HG03460 (cell line): ENCODE results near the gene SYT6.

Experiments
- ATAC-seq: cut with Tn5 transposase; IDR thresholded peaks from one replicate; pipeline ENCODE4 v1.9.1; 2021; ENCODE audit not compliant: unreplicated experiment

SYT6 gene

DNA sequence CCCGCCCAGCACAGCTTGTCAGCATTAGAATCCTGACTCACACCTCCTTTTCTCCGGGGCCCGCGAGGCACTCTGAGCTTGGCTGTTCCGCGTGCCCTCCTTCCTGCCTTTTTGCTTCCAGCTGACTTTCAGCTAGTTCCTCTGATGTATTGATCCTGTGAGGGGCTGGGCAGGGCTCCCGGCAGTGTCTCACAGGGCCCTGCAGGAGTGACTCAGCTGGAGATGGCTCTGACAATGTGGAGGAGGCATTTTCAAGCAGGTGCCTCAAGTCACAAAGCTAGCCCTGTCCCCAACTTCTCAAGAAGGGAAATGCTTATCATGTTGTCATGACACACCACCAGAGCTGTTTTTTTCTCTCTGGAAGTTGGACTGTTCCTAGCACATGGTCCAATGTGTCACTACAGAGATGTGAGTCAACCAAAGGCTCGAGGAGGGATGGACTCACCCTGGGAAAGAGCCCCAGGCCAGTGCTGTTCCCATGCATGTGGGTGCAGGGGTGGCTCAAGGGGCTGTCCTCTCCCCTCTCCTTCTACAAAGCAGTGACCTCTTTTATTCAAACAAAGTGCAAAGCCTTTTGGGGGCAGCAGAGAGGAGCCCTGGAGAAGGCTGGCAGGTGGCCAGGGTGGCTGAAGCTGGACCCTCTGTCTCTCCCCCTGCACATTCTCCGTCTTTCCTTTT lies 30.6 kb downstream of the SYT6 start:
- ATAC-seq: no peak

DNA sequence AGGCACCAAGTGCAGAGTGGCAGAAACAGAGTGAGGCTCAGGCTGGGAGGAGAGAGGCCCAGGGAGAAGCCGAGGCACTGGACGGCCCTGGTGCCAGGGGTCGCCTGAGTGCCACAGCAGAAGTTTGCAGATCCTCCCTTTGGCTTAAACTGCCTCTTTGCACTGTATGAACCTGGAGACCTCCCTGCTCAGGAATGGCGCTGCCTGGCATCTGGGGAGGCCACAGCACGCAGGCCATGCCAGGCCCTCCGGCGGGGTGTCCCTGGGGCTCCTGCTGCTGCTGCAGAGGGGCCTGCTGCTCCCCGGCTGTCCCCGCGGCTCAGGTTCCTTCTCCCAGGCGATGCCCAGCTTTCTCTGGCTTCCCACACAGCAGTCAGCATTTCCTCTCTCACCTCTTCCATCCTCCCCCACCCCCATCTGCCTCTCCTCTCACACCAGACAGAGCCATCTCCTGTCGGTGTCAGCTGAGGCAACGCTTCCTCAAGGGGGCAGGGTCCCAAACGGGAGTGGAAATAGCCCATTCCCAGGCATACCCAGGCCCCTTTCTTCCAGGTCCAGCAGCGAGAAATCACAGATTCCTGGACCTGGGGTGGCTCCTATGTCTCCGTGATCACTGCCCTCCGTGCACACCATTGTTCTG lies 35.2 kb downstream of the SYT6 start:
- no peak for ATAC-seq

DNA sequence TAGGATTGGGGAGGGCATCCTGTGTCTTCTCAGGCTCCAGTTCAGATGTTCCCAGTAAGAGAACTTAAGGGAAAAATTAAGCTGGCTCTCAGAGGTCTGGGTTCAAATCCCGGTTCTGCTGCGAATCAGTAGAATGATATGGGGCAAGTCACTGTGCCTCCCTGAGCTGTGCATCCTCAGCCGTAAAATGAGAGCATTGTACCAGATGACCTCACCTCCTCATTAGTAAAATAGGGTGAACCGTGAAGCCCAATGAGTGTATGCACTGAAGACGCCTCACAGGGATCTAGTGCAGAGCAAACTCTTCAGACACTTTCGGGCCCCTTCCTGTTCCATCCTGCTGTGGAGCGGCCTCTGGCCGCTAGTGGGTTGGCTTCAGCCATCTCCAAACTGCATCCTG lies 36.0 kb downstream of the SYT6 start:
- no peak for ATAC-seq

DNA sequence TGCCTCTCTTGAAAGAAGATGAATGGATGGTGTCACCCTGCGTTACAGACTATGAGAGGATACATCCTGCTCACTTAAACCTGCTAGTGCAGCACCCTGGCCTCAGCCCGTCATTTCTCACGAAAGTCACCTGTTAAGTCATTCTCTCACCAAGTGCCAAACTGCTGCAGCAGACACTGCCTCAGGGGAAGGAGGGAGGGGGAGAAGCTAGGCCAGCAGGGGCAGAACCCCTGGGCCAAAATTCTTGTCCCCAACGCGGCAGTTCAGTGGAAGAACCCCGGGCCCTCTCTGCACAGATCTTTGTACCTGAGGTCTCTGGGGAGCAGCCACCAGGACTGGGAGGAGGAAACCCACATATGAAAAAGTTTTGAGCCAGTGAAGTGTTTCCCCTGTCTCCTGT lies 37.6 kb downstream of the SYT6 start:
- no peak for ATAC-seq

DNA sequence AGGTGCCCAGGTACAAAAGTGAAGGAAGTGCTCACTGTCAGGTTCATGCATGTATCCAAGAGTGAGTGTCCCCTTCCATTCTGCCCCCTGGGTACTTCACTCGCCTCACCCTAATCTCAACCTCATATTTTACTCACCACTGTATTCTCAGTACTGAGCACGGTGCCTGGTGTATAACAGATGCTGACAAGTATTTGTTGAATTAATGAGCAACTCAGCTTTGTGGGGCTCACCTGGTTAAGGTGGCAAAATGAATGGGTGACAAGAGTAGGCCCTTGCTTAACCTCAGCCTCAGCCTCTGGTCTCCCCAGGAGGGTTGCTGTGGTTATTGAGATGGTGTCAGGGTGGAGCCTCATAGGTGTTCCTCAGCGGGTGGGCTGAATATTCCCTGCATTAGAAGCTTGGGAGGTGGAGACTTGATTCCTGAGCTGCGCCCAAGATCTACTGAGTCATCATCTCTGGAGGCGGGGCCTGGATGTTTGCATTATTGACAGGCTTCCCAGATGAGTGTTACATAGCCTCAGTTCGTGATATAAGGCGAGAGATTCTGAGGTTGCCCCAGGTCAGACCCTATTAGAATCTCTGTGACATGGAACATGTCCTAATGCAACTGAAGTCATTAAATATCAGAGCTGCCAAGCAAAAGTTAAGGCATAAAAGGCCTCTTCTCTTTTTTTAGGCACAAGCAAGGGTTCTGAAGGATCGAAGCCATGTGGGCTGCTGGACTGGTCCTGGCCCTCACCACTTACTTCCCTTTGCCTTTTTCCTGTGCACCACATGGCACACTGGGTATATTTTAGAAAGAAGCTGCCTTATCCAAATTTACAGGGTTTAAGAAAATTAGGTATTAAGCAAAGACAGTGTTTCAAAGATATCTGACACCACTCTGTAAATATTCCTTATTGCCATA lies 39.2 kb downstream of the SYT6 start:
- no peak for ATAC-seq

DNA sequence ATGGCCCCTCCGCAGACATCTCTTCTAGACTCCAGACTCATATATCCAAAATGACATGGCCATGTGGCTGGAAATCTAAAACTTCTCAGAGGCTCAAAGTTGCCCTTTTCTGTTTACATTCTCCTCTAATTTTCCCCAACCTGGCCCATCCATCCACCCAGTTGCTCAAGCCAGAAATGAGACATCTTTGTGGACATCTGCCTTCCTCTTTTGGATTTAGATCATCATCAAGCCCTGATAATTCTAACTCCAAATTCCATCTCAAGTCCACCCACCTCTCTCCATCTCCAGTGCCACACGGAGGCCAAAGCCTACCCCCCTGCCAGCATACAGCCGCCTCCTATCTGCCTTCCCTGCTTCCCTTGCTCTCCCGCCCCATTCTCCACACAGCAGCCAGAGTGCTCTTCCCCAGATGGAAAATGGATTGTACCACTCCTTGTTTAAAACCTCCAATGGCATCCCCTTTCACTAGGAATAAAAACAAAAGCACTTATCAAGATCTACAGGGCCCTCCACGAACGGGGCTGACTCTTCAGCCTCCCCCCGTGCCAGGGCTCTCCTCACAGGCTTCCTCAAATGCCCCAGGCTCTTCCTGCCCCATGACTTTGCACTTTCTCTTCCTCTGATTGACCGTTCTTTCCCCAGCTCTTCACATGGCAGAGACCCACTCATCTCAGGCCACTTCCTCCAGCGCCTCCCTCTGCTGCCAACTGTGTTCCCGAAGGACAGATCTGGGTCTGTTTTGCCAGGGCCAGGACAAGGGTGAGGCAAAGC lies 40.1 kb downstream of the SYT6 start:
- no peak for ATAC-seq

DNA sequence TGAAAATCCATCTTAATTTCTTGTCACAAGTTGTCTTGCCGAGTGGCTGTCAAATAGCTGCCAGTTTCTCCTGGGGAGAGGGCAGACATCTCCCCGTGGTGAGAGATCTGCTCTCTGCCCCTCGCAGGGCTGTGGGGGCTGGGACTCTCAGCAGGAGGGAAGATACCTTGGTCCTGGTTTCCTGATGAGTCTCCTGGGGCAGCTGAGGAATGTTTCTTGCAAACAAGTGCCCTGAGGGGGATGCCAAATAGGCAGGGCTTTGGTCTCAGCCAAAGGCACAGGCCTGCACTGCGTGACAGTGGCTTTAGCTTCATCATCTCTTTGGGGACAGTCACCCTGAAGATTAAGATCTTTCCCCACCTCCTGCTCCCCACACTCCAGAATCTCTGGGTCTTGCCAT lies 40.9 kb downstream of the SYT6 start:
- ATAC-seq: no peak

DNA sequence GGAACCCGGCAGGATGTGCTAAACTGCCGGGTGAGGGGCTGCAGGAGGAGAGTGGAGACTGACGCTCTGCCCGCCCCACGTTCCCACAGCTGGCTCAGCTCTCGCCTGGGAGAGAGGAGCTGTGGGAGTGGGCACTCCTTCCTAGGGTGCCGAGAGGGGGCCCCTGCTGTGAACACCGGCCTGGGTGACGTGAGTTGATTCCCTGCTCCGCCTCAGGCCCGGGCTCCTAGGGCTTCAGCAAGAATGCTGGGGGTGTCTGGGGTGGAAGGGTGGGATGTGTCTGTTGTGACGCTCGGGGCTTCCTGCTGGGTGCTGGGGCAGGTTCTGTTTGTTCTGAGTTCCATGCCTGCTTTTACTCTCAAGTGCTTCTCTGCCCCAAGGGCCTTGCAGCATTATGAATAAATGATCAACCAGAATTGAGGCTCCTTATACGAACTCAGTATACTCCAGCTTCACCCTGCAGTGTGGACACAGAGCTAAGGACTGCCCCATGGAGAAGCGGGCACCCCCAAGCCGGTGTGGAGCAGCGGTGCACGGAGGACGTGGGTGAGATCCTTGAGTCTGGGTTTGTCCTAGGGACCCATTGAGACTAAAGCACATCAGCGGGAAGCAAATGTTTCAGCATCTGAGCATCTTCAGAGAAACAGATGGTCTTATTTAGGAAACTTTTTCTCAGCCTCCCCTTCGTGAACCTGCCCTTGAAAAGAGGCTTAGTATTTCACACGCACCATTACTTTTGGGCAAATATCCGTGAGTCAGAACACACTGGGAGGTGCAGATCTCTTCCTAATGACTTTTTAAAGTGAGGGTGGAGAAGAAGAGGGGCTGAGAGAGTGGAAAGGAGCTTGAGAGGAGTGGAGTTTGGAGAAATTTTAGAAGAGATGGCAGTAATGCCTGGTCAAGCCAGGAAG lies 41.7 kb downstream of the SYT6 start:
- no peak for ATAC-seq

DNA sequence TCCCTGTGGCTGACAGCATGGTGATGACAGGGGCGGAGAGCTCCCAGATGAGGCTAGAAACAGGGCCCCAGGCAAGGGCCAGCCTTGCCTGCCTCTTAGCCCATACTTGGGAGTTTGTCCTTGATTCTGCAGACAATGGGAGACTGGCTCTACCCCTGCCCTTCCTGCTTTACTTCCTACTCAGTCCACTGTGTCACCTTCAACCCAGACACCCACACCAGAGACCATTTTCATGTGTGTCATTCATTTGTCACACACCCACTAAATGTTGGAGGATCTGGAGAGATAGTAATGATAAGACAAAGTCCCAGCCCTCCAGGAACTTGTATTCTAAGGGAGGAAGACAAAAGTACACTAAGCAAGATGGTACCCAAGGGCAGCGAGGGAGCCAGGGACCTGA lies 43.7 kb downstream of the SYT6 start:
- ATAC-seq: no peak

DNA sequence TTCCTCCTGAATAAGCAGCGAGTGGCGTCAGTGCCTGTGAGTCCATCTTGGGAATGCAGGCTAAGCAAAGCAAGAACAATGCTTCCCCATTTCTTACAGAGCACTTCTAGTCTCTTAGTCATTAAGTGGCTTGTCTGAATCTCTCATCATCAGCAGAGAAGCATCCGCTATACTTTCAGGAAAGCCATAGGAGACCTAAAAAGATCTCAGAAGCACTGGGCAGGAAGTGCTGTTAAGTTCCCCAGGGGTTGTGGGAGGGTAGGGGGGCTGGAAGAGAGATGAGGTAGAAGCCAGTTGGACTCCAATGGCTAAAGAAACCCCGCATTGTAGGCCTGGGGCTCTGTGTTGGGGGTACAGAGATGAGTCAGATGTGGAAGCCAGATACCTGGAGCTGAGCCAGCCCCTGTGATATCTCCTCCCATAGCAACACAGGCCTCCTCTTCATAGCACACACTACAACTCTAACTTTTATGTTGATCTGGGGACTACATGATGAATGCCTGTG lies 44.9 kb downstream of the SYT6 start:
- ATAC-seq: peak; percentile 74

DNA sequence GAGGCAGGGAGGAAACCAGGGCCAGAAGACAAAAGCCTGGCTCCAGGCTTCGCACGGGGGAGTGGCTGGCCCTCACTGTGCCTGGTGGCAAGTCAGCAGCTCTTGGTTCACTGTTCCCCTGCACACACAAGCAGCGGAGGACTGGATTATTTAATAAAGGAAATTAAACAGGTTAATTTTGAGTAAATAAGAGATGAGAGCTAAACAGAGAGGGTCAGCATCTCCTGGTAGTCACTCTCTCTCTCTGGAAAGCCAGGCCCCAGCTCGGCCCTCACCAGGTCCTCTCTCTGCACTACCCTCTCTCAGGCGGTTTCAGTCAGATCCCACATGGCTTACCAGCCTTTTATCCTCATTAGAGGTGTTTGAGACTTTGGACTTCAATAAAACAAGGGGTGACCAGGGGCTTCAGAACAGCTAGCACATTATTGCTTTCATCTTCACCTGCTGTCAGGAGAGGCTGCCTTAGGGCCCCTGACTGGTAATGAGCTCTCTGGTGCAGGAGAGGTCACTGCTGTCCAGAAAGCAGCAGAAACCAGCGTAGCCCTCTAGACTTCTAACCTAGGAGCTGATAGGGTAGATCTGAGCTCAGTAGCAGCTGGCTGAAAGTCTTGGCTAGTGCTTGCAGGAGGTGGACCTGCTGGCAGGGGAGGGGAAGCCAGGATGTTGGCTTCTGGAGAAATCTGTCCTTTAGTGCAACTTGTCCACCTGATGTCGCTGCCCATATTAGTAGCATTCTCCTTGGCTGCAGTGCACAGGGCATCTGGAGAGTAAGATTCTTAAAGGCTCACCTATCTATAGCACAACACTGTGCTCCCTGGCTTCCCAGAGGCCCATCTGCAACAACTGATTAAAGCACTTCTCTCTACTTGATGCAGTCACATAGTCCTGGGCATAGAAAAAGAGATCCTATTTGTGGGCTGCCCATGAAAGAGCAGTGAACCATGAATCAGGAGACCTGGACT lies 45.9 kb downstream of the SYT6 start:
- ATAC-seq: no peak

DNA sequence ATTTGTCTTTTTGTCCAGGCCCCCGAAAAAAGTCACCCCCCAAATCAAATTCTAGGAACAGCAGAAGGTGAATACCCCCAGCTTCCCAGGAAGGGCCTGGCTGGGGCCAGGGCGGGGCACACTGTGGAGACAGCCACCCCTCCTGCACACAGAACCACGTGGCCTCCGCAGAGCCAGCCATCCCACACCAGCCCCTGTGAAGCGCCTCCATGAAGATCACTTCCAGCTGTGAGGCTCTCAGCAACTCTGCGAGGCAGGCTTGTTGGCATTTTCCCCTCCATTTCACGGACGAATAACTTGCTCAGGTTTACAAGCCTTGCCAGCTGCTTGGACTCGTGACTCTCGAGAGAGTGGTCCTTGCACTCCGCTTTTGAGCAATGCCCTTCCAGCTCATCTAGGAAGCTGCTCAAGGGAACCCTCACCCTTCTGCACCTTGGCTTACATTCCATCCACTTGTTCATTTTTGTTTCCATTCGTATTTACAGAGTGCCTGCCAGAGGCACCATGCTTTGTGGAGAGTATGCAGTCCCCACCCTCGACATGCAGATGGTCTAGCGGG lies 48.2 kb downstream of the SYT6 start:
- ATAC-seq: no peak

DNA sequence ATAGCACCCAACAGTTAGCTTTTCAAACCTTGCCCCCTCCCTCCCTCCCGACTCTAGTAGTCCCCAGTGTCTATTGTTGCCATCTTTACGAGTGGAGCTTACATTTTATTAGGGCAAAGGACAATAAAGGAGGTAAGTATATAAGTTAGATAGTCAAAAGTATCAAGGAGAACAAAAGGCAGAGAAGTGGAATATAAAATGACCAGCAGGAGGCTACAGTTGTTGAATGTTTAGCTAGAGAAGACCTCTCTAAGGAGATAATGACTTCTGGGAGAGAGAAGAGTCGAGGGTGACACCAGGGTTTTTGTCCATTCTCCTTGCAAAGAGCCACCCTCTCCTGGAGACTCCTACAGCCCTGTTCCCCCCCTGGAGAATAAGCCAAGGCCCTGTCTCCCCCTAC lies 48.7 kb downstream of the SYT6 start:
- ATAC-seq: no peak

DNA sequence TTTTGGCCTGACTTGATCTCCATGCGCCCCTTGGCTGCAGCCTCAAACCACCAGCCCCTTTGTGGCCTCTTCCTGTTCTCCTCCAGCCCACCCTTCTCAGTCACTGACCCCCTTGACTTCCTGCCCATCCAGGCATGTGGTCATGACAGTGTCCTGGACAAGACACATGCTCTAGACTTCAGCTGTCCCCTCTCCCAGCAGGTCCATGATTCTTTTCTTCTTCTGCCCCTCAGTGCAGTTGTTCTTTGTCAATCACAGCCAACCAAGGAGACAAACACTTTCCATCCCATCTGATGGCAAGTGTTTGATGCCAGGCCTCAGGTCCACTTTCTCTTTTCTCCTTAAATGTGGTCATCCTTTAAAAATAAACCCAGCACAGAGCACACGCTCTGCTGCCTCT lies 49.7 kb downstream of the SYT6 start:
- ATAC-seq: no peak

DNA sequence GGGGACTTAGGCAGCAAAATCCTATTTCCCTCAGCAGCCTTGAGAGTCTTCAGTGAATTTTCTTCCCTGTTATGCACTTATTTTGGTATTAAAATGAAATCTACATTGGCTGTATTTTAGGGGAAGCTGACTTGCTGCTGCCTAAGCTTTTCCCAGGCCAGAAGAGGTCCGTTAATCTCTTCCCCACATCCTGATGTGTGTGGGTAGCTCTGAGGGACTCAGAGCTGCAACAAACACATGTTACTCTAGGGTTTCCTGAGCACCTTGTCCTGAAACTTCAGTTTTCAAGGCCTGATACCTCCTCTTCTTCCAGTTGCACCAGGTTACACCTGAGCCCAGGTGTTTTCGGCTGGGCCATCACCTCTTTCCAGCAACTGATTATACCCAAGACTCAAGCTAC lies 51.5 kb downstream of the SYT6 start:
- no peak for ATAC-seq

DNA sequence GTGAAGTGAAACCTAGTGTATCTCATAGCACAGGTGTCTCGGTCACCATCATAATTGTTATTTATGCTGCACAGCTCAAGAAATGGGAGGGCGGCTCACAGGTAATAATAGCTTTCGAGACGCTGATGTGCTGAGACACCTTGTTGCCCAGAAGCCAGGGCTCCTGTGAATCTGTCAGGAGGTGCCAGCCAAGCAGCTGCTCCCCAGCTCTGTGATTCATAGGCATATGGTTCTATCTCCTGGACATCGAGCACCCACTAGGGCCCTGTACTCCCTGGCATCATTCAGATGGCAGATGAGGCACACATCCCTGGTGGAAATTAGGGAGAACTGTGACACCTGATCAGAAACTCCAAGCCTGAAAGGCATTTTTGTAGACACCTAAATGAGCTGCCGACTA lies 53.5 kb downstream of the SYT6 start:
- ATAC-seq: no peak

DNA sequence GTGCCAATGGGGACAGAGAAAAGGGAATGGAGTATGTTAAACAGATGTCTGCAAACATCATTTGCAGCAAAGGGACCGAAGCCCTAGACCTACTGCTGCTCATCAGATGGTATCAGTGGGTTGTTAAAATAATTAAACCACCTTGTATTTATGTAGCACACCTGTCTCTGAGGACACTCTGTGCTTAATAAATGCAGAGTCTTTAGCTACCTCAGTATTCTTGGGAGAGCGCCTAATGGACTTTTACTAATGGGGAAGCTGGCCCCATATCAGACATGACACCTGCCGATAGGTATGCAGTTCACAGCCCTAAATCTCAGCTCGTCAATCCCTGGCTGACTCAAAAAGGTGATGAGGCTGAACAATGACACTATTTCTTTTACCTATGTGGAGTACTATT lies 54.4 kb downstream of the SYT6 start:
- no peak for ATAC-seq

DNA sequence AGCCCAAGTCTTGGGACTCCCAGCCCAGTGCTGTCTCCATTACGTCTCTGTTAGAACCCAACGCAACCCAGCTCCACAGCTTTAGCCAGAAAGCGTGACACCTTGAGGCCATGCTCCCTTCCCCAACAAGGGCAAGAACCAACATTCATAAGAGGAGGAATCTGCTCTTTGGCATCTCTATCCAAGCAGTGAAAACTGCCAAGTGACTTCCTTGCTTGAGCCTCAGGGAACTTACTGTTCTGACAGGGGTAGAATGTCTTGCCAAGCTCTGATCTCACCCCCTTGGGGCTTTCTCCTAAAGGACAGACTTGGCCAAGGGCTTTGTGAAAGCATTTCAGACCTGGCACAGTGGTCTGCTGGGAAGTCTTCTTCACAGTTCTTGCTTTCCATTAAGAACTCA lies 56.6 kb downstream of the SYT6 start:
- ATAC-seq: no peak

DNA sequence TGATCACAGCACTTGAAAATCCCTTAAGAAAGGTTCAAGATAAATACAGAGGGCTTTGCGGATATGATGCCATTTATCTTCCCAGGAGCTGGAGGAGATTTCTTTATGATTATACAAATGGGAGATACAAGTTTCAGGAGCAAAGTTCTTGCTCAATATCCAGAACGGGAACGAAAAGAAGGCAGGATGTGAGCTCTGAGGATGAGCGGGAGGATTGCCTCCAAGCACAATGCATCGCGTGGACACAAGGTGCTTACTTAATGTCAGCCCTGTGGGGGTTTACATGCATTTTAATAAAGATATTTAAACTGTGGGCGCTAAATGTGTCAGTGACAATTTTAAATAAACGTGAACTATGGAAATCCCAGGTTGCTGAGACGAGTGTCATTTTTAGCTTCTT lies 59.0 kb downstream of the SYT6 start:
- ATAC-seq: no peak
